RPMI8226 (cell line): ENCODE data around the gene SLC4A5.
"Not testable (repeated sequence)": the region's sequence is repeated elsewhere in the genome, so short reads cannot be mapped to it uniquely, and the experiment has no call there.

ENCODE experiments used
- DNase-seq: peaks from one replicate; pipeline ENCODE4 v3.0.0-alpha.2; 2015

SLC4A5 gene

DNA sequence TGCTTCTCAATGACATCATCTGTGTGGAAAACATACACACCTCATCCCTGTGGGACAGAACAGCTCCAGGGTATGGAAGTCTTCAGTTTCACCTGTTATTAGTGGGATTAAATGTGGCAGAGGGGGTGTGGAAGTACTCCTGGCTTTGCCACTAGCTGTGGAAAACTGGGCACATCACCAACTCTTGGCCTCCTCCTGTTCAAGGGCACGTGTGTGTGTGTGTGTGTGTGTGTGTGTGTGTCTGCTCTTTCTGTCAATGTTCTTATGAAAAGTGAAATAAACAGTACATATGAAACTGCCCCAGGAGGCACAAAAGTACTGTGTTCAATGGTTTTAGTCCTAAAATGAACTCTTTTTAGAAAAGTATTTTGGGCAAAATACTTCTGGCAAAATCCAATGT, 78.9 kb downstream of the SLC4A5 start:
- no peak for DNase-seq

DNA sequence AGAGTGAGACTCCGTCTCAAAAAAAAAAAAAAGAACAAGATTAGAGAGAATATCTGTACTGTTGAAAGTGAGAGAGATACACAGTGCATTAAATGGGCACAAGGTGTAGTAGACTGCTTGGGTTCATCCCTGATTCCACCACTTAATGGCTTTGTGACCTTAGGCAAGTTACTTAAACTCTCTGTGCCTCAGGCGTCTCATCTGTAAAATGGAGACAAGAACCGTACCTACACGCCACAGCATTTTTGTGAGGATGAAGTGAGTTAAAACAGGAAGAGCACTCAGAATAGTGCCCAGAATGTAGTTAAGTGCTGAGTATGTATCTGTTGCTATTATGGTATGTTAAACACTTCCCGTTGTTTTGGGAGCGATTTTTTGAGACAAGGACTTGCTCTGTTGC, 80.5 kb downstream of the SLC4A5 start:
- no peak for DNase-seq

DNA sequence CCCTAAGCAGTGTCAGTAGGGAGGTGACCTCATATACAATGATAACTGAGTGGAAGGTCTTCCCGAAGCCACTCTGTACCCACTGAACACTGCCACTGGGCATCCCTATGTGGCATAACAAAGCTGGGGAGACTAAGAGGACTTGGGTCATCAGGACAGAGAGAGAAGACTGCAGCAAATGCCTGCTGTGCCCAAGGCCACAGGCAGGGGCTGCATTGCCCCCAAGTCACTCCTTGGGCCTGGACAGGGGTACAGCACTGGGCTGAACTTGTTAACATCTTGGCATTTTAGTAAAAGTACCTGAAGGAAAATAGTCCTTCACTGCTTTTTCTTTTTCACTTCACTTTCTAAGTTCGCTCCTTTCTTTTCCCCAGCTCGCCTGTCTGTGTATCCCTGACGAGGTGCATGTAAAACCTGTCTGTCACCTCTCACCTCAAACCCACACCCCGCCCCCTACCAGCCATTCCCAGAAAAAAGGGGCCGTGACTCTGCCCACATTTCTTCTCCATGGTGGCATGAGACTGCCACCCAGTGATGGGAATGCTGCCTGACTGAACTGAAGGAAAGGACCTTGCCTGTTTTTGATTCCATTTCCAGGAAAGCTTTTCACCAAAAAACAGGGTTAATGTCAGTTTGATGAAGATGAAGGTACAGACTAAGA, 81.9 kb downstream of the SLC4A5 start:
- no peak for DNase-seq

DNA sequence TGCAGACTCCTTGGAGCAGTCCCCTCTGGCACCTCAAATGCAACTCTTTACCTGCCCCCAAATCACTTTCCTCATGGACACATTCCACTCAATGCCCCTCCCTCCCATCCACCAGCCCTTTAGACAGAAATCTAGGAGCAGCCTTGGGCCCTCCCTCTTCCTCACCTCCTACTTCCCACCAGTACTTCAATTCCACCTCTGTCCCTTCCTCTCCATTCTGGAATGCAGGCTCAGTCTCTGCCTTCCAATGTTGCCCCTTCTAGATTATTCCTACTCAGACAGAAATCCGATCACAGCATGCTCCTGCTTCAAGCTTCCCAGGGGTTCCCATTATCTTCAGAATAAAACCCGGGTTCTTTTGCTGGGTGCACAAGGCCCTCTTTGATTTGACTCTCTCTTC, 82.7 kb downstream of the SLC4A5 start:
- no peak for DNase-seq

DNA sequence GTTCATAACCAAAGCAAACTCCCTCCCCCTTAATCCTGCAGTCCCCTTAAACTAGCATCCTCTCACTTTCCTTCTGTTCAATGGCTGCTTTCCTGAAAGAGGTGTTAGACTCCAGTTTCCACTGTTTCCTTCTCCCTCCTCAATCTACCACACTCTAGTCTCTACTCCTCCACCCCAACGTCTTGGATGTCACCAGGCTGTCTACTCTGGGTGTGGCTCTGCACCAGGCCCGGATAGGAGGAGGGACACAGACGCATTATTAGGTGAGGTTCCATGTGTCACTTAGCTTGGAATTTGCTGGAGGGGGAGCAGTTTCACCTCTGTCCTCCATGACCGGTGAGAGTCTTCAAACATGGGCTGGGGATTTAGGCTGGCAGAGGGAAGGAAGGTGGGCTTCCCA, 83.5 kb downstream of the SLC4A5 start:
- no peak for DNase-seq

DNA sequence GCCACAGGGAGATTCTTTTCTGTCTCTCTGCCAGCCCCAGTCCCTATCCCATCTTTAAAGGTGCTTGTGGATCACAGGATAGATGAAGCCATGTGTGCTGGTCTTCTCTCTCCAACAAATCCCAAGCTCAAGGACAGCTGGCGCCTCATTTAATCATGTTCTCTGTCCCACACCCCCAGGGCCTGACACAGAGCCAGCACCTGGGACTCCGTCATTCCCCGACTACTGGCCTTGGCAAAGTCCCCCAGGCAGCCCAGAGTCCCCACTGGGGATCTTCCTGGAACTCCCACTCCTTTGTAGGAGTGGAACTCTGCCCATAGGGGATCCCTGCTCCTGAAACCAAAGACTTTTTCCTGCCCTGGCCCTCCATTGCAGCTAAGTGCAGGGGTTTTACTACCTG, 84.0 kb downstream of the SLC4A5 start:
- DNase-seq = no peak

DNA sequence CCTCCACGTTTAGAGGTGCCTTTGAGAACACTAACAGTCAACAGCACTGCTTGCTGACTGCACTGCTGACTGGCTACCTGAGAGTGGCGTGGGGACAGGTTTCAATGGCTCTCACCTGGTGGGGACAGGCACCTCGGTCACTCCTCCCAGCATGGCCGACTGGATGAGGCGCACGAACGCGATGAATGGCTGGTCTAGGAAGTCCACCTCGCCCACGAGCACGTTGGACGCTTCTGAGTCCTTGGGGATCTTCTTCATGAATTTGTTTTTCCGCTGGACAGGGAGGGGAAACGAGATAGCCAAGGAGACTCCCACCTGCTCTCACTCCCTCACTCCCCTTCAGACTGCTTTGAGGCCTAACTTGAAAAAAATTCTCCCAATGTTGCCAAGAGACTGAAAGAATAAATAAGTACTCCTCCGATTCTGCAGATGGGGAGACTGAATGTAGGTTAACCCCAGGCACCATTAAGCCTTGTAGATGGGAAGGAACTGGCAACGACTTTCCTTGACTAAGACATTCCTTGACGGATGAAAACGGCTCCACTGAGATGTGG, 87.5 kb downstream of the SLC4A5 start:
- no peak for DNase-seq

DNA sequence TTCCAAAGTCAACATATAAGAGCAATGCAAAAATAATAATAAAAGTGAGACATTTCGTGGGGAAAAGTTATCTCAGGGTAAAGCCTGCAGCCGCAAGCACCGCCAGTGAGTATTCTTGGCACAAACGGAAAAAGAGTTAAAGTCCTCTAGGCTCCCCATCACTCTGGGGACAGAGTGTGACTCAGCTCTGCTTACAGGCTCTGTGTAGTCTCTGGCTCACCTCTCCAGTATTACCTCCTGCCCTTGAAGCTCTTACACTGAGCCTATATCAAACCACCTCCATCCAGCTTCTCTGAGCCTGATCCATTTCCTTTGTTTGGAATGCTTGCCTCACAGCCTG, 89.3 kb downstream of the SLC4A5 start:
- no peak for DNase-seq

DNA sequence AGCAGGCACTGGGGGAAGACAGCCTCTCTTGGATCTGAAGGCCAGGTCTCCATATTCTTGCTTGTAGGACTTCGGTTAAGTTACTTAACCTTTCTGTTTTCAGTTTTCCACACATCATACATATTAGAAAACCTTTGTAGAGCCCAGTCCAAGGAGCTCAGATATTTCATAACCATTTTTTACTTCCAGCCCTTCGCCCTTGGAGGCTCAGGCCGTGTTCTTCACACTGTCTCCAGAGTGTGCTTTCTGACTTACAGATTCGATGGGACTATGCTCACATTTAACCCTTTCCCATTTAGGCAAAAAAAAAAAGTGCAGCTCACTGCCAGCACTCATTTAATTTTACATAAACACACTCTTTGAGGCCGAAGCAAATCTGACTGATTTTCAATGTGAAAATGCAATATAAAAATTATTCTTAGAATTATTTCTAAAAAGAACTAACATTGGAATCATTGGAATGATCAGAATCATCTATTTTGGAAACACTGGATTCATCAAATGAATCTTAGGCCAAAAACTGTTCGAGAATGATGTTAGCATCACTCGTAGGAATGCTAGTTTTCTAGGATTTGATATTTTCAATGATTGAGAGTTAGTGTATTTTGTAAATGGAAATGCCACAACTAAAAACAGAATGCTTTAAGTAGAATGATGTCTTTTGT, 89.8 kb downstream of the SLC4A5 start:
- DNase-seq = no peak

DNA sequence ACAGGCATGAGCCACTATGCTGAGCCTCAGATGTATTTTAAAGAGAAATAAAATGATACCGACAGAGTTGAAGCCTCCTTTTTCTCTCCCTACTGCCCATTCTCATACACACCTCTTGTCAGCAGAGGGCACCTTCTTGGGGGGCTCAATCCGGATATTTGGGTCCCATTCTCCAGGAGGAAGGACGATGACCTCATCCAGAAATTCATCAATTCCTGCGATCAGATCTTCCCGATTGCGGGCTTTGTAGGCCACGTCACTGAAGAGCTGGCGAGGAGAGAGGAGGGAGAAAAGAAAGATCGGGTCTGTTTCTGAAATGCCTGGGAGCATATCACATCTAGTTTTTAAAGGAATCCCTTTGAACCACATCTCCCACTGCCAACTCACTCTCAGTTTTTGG, 90.4 kb downstream of the SLC4A5 start:
- no peak for DNase-seq

DNA sequence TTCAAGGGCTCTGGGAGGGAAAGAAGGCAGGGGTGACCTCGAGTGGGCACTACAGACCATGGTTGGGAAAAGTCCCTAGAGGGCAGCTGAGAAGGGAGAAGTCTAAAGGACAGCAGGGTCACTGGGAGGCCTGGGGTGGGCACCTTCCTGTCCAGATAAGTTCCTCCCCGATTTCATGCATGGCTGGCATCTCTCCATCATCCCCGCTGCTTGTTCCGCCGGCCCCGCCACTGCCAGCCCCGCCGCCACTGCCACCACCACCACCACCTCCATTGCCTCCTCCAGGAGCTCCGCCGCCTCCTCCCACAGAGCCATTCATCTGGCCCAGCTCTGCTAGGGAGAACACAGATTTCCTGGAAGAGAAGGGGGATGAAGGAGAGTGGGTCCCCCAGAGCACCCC, 91.2 kb downstream of the SLC4A5 start:
- no peak for DNase-seq

DNA sequence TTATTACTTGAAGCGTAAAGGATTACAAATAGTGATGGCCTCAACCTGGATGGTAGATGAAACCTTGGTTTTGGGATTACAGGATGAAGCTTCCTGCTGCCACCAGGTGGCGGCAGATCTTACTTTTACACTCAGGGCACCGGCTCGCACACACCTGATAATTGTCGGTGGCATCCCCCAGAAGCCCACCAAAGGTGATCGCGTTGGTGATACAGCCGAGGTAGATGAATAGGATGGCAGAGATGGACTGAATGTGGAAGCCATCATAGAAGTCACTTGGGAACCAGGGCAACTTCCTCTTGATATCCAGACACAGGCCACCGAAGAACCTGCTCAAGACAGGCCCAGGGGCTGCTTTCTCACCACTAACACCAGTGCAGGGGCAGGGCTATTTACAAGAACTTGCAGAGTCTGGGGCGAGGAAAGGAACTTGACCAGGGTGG, 93.0 kb downstream of the SLC4A5 start:
- DNase-seq = peak; percentile 67

DNA sequence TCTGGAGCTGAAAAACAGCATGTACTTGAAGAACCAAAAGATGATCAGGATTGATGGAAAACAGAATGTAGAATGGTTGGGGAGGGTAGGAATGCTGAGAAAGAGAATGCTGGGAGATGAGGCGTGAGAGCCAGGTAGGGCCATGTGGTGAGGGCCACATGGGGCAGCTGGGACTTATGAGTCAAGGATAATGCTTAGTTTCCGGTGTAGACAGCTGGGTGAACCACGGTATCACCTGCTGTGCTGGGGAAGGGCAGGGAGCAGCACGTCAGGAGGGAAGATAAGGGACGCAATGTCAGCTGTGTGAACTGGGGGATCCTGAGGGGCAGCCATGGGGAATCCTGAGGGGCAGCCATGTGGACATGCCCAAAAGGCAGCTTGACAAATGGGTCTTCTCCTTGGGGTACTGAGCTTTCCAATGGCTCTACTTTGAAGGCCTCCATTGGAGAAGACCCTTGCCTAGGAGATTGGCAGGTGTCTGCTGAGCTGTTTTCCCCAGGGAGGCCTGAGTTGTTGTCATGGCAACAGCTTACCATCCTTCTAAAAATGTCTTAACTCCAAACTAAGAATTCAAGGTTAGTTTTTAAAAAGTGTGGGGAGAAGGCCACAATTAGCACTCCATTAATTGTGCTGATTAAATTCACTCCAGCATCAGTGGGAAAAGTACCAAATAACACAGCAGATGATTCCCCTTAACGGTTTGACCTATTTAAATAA, 93.7 kb downstream of the SLC4A5 start:
- no peak for DNase-seq

DNA sequence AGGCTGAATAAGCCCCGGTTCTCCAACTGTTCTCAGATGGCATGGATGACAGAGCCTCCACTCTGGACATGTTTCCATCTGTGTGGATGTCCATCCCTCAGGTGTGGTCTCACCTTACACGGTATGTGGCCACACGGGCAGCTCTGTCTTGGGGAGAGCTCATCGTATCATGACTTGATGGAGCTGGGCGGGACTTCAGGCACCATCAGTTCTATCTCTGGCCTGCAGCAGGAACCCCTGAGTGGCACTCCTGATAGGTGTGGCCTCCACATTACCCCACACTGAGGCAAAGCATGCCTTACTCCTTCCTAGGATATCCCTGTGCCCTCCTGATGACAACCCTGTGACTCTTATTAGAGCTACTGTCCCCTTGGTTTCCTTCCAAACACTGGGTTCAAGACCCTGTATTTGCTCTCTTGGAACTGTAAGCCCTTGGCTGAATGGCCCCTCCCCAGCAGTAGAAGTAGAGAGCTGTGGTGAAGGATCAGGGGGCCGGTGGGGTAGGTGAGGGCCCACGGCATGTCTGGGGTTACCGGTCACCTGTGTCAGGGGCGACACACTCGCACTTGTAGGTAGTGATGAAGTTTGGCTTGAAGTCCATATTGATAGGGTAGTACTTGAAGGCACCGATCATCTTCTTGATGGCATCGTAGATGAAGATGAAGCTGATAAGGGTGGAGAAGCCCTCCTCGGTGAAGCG, 96.6 kb downstream of the SLC4A5 start:
- DNase-seq = no peak

DNA sequence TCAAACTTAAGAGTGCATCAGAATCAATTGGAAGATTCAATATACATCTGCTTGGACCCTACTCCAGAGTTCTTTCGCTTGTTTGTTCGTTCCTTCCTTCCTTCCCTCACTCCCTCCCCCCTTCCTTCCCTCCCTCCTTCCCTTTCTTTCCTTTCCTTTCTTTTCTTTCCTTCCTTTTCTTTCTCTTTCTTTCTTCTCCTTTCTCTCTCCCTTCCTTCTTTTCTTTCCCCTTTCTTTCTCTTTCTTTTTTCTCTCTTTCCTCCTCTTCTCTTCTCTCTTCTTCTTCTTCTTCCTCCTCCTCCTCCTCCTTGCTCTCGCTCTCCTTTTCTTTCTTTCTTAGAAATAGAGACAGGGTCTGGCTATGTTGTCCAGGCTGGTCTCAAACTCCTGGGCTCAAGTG, 98.9 kb downstream of the SLC4A5 start:
- no peak for DNase-seq

DNA sequence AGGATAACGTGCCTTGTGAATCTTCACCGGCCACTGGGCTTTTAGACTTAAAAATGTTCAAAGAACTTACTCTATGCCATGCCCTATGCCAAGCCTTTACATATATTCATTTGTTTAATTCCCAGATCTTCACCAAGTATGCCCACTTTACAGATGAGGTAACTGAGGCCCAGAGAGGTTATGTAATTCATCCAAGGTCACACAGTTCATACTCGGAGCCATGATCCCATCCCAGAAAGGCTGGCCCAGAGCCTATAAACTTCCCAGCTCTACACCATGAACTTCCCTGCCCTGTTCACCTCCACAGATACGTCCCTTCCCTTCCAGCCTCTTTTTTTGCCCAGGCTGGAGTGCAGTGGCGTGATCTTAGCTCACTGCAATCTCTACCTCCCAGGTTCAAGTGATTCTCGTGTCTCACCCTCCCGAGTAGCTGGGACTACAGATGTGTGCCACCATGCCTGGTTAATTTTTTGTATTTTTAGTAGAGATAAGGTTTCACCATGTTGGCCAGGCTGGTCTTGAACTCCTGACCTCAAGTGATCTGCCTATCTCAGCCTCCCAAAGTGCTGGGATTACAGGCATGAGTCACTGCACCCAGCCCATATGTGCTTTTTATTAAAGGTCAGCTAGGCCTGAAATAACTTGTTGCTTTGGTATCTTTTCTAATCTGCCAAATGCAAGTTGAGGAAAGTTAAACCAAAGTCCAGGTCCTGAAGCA, 100.7 kb downstream of the SLC4A5 start:
- no peak for DNase-seq

DNA sequence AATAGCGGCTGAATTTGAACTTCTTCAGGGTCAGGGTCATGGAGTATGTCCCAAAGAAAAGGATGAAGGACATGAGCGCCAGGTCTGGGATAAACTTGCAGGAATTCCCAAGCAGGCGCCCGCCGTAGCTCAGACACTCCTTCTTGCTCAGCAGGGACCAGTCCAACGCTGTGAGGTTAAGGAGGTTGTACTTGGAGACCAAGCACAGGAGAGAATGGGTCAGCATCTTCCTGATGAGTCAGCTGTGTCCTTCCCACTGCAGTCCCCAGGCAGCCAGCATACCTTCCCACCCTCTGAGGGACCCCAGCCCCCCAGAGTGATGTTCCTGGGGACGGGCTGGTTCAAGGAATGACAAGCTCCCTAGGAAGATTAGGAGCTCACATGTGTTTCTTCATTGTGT, 103.9 kb downstream of the SLC4A5 start:
- no peak for DNase-seq

DNA sequence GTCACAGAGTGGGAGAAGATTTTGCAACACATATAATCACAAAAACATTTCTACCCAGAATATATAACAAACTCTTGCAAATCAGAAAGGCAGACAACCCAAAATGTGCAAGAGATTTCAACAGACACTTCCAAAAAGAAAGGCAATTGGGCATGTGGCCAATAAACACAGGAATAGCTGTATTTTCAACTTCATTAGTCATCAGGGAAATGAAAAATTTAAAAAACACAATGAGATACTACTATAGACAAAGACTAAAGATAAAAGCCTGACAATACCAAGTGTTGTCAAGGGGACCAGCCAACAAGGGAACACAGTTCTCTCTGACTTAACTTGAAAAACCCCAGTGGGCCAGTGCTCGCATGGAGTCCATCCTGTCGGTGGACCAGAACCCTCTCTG, 104.3 kb downstream of the SLC4A5 start:
- DNase-seq = peak; percentile 35

DNA sequence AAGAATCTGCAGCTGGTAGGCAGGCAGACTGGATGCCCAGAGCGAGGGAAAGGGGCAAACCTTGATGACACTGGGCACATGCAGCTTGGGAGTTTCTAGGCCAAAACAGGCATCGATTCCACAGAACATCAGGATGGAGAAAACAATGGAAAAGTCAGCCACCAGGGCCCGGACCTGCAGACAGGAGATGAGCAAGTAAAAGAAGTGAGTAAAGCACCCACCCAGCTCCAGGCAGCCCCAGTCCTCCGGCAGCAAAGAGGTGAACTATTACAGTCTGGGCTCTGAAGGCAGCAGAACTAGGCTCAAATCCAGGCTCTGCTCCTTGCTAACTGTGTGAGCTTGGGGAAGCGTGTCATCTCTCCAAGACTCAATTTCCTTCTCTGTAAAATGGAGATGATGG, 108.2 kb downstream of the SLC4A5 start:
- no peak for DNase-seq

DNA sequence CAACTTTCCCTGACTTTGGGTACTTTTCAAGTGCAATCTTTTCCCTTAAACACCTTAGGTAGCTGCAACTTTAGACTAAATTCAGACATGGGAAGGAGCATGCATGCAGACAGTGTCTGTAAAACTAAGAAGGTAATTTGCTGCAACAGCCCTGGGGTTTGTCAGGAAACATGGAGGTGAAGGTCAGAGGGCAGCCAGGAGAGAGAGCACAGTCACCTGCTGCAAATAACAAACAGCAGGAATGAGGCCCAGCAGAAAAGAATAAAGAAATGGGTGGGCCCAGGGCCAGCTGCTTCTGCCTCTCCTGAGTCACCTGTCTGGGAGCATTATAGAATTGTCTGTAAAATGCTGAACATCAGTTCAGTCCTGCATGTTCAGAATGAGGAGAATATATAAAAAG, 109.6 kb downstream of the SLC4A5 start:
- no peak for DNase-seq

DNA sequence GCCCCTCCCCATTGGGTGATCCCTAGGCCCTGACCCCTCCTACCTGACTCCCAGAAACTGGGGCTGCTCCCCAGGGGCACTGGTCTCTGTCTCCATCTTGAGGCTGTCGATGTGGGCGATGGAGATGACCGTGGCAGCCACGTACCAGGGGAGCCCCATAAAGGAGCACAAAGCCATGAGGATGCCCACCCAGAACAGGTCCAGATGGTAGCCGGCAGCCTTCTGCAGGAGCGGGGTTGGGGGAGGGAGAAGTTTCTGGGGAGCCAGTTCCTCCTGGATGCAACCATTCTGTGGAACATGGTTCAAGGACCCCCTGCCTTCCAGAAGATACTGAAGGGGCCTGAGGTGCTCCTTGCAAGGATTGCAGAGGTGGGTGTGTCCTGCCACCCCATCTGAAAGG, 110.8 kb downstream of the SLC4A5 start:
- DNase-seq = no peak

DNA sequence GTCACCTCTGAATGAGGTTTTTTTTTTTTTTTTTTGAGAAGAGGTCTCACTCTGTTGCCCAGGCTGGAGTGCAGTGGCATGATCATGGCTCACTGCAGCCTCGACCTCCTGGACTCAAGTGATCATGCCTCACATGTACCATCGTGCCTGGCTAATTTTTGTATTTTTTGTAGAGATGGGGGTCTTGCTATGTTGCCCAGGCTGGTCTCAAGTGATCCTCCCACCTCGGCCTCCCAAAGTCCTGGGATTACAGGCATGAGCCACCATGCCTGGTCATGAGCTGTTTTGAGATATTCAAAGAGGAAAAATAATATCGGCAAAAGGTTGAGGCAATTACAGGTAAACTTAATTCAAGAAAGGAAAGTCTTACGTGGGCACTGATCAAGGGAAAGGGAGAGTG, 113.4 kb downstream of the SLC4A5 start:
- not testable (repeated sequence) for DNase-seq

DNA sequence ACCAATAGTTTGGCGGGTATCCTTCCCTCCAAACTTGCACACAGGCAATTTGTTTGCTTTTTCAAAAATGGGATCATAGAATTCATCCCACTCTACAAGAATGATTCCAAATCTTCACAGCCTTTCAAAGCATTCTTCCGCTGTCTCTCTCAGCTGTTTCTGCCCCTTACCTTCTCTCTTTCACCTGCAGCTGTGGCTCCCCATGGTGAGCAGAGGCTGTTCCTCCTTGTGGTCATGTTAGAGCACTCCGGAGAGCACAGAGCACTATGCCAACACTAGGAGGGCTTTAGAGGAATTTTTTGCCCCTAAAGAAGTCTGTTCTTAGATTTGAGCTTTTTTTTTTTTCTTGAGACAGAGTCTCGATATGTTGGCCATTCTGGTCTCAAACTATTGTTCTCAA, 114.4 kb downstream of the SLC4A5 start:
- DNase-seq = peak; percentile 24
